AG09319 (cell line): ENCODE data around the gene SYNE1.
"Not testable (repeated sequence)": the region's sequence is repeated elsewhere in the genome, so short reads cannot be mapped to it uniquely, and the experiment has no call there.

ENCODE experiments used
- DNase-seq: peaks from one replicate; pipeline ENCODE4 v3.0.0-alpha.2; 2010; ENCODE audit warnings: low read depth; ENCODE audit errors: extremely low read depth
- CTCF ChIP-seq: IDR thresholded peaks from 2 replicates; pipeline ENCODE4 v1.5.1; 2011; ENCODE audit warnings: low read depth, mild to moderate bottlenecking, inconsistent platforms, low read length, moderate library complexity

Gene SYNE1

DNA sequence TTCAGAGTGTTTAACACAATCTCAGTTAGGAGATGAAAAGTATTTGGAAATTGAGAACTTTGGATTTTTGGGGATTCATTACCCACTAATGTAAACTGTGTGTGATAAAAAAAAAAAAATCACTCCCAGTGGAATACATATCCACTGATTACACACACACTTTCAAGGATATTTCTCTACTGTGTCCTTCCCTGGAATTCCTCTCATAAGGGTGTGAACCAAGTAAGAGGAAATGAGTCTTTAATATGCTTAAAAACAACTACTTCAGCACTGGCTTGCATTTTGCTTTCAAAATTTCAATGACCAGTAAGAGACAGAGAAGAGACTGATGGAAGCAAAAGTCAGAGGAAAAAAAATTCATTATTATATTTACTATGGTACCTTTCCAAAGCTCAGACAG lies 36.1 kb upstream of the SYNE1 start:
- DNase-seq = no peak
- no peak for TF ChIP-seq CTCF

GRCh38 chr6:152671171-152671570 lies 34.0 kb upstream of the SYNE1 start:
- no peak for DNase-seq
- TF ChIP-seq CTCF = no peak

- TF ChIP-seq CTCF = peak; percentile 51
- DNase-seq = peak; percentile 8
Observed at GRCh38 chr6:152669895-152670294, 32.7 kb upstream of the SYNE1 start.

GRCh38 chr6:152661776-152662175 lies 24.6 kb upstream of the SYNE1 start:
- no peak for TF ChIP-seq CTCF
- DNase-seq = no peak

- no peak for DNase-seq
- TF ChIP-seq CTCF = no peak
Observed at GRCh38 chr6:152651986-152652385, 14.8 kb upstream of the SYNE1 start.

DNA sequence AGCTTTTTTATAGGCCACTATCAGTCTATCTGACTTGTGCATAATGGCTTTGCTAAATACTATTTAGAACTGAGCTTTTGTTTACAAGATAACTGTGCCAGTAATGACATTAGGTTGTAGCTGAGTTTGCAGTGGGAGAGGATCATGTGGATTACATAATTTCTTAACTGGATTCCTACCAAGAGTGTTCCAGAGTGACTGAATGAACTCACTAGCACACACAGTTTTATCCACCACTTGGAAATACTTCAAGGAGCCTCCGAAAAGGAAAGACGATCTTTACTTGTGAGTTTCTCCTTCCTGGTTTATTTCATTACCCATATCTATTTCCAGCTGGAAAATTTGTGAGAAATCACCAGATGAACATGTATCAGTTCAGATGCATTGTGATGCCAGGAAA lies 10.9 kb upstream of the SYNE1 start:
- TF ChIP-seq CTCF = no peak
- DNase-seq = no peak

DNA sequence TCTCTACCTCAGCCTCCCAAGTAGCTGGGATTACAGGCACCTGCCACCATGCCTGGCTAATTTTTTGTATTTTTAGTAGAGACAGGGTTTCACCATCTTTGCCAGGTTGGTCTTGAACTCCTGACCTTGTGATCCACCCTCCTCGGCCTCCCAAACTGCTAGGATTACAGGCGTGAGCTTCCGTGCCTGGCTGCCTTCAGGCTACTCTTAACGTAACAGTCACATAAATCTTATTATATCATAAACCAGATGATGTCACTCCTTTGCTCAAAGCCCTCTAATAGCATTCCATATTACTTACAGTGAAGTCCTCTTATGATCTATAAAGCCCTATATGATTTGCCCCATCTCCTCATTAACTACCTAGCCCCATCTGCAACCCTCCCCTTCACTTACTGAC lies 9.6 kb upstream of the SYNE1 start:
- not testable (repeated sequence) for DNase-seq

- DNase-seq = no peak
- TF ChIP-seq CTCF = peak; percentile 75
Observed at GRCh38 chr6:152642578-152643375, 5.6 kb upstream of the SYNE1 start.
